Psoas muscle (tissue), 8 donors: ENCODE measurements around the gene EIF4E2. TPM values are rescaled to one million over a fixed set of nuclear protein-coding genes. Genes with fewer than 3 reads are reported as not detected.

Experiments used
- ATAC-seq, 4 donors: fragments of 200-7000 bp; cut with Tn5 transposase; one replicate each; pipeline ENCODE4 v1.9.1; 2020; ENCODE audit warnings: moderate library complexity in 3 of 4, mild to moderate bottlenecking in 2 of 4
- DNase-seq, 2 donors: peaks; one replicate each; pipeline ENCODE4 v3.0.0-alpha.2; 2020
- H3K27ac ChIP-seq: fragments of 200-600 bp; one replicate; pipeline ENCODE4 v1.8.0; 2022
- H3K27me3 ChIP-seq, 3 donors: fragments of 200-600 bp in 1 of 3; one replicate each; pipeline versions ENCODE4 v1.6.1 to v1.8.0; 2013 to 2022; ENCODE audit warnings: low read length in 2 of 3, mild to moderate bottlenecking in 2 of 3, moderate library complexity in 1 of 3; ENCODE audit not compliant: insufficient read depth in 3 of 3
- H3K36me3 ChIP-seq, 2 donors: fragments of 200-600 bp in 1 of 2; one replicate each; pipeline versions ENCODE4 v1.6.1 to v1.8.0; 2013 to 2022; ENCODE audit warnings: low read depth in 1 of 2, mild to moderate bottlenecking in 1 of 2, moderate library complexity in 1 of 2; ENCODE audit not compliant: insufficient read depth in 1 of 2
- H3K4me1 ChIP-seq: fragments of 200-600 bp; one replicate; pipeline ENCODE4 v1.8.0; 2022
- H3K4me3 ChIP-seq: fragments of 200-600 bp; one replicate; pipeline ENCODE4 v1.8.0; 2022; ENCODE audit warnings: mild to moderate bottlenecking
- H3K9me3 ChIP-seq: fragments of 200-600 bp; one replicate; pipeline ENCODE4 v1.8.0; 2022
- WGBS, 3 donors: extraction: QIAGEN DNeasy Blood & Tissue Kit; methylation state at CpG; one replicate each; pipeline versions ENCODE4 v1.1.6 to v1.1.7; 2013; 5-methylcytosine and 5-hydroxymethylcytosine counted together
- intact Hi-C, 2 donors: fragments of 100-400 bp; cut with DNase I; formaldehyde crosslinking; loops; one replicate each; pipeline versions ENCODE4 v1.11.0 to v1.14.2; 2022
- polyA plus RNA-seq, 3 donors: library from polyadenylated mRNA; stranded (reverse); fragments of 200-250 nt; gene quantifications; one replicate each; pipeline ENCODE4 v1.2.3, GENCODE V29; 2013
- total RNA-seq, 4 donors: library from RNA; stranded (reverse); fragmentation: NEBNext Ultra II Directional in 2 of 4; extraction: Animal tissue kit (Norgen Biotek cat#: 25700) in 2 of 4; gene quantifications; one replicate each; pipeline versions ENCODE4 v1.2.1 to v1.2.4, GENCODE V29; 2021 to 2023
- TF ChIP-seq, protein P1 (sequence below): fragments of 200-600 bp; IDR thresholded peaks from one replicate; pipeline ENCODE4 v1.8.0; 2022; ENCODE audit warnings: antibody characterized with exemption
- donor health status: healthy with polysubstance abuse.
- donor health status: DM: no; HTN: no; CAD: no; lungs with moderate emphysema.
- donor health status: Bipolar disorder and iron deficiency.
- donor health status: healthy.
- donor health status: DM: yes; HTN: yes; CAD: no.
- donor health status: DM: no; HTN: no; CAD: no.
- donor health status: DM: no; HTN: no; CAD: no.
- donor health status: DM: yes; HTN: yes; CAD: no.

Gene EIF4E2
- total and polyA plus RNA-seq, 7 donors = 39.6 to 136 (median 77.3) TPM

DNA sequence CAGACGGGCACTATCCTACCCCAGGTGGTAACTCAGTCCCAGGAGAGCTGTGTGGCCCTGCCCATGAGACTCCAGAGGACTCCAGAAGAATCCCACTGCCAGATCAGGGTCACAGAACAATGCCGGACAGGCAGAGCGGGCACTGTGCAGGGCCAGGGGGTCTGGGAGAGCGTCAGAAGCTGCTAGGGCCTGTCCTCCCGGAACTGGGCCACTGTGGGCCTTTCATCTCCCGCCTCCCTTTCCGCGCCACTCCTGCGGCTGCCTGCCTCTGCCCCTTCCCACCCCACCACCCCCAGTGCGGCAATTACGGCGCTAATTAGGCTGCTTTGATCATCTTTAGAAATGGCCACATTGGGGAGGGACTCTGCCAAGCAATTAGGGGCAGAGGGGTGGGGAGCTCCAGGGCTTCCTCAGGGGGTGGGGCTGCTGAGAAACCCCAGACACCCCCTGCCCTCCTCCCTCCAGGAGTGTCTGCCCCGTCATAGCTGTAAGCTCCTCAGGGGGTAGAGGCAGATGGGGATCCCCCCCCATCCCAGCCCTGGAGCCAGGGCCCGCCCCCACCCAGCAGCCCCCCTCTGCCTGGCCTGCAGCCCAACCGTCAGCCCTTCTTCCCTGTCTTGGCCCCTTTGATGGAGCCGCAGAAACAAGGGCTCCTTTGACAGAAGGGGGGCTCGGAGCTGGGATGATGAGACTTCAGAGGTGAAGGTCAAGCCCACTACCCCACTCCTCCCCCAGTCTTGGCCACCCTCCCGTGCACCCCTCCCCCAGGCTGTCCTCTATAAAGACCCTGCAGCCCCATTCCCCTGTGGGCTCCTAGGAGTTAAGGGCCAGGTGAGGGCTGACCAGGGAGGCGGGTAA is 30.7 kb upstream of the EIF4E2 start, which contains the start of gene PRSS56:
PRSS56 (plus strand) TSS at position 808 of the 858 bp plus-strand sequence. CDS start 211 bp downstream, outside the sequence.
- no peak for DNase-seq
- Histone ChIP-seq H3K4me1 (peaks cover 29% of the 10 kb centered on the region), H3K27ac (no peak within 1 kb of the TSS), H3K36me3 (no peaks in the 10 kb centered on the region), H3K4me3 (no peak within 1 kb of the TSS), H3K9me3 (no peaks in the 10 kb centered on the region), H3K27me3 (peaks cover 0 to 12% (median 0%) of the 10 kb centered on the region in 3 donors)
- TF ChIP-seq, protein P1, sequence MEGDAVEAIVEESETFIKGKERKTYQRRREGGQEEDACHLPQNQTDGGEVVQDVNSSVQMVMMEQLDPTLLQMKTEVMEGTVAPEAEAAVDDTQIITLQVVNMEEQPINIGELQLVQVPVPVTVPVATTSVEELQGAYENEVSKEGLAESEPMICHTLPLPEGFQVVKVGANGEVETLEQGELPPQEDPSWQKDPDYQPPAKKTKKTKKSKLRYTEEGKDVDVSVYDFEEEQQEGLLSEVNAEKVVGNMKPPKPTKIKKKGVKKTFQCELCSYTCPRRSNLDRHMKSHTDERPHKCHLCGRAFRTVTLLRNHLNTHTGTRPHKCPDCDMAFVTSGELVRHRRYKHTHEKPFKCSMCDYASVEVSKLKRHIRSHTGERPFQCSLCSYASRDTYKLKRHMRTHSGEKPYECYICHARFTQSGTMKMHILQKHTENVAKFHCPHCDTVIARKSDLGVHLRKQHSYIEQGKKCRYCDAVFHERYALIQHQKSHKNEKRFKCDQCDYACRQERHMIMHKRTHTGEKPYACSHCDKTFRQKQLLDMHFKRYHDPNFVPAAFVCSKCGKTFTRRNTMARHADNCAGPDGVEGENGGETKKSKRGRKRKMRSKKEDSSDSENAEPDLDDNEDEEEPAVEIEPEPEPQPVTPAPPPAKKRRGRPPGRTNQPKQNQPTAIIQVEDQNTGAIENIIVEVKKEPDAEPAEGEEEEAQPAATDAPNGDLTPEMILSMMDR = no peak
- intact Hi-C loops = loop anchor here (2.0 to 10.0 kb wide), 6 partner anchors 63 to 613 kb away; partner anchors contain the start of genes ALPI (in 1 of the 2) and NPPC (in 1 of the 2)
- ATAC-seq = no peak
- WGBS, 3 donors = 65 to 74% (median 73%) methylated on average over 16 to 19 of the region's 19 CpGs

DNA sequence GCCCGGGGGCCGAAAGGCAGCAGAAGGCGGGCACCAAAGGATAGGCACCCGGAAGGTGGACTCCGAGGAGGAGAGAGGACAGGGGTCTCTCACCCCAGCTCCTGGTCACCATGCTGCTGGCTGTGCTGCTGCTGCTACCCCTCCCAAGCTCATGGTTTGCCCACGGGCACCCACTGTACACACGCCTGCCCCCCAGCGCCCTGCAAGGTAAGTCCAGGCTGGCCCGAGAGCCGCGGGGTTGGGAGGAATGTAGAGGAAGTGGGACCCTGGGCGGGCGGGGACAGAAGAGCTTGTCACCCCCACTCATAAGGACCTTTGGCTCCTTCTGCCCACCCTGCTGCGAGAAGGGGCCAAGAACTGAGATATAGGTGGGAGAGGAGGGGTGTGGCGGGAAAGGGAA is 30.0 kb upstream of the EIF4E2 start:
- Histone ChIP-seq H3K27me3 (peaks cover 0 to 12% (median 0%) of the 10 kb centered on the region in 3 donors), H3K27ac (no peak overlapping the region), H3K4me3 (no peak overlapping the region), H3K4me1 (peaks cover 31% of the 10 kb centered on the region), H3K9me3 (no peaks in the 10 kb centered on the region), H3K36me3 (no peaks in the 10 kb centered on the region)
- TF ChIP-seq, protein P1 = no peak
- no peak for DNase-seq
- no peak for ATAC-seq
- intact Hi-C loops = loop anchor here in 1 of 2 donors (2.0 to 5.0 kb wide), 4 partner anchors 74 to 613 kb away; no protein-coding TSS in a partner anchor
- 77 to 84% (median 82%) methylated on average over 15 of the region's 15 CpGs for WGBS, 3 donors

DNA sequence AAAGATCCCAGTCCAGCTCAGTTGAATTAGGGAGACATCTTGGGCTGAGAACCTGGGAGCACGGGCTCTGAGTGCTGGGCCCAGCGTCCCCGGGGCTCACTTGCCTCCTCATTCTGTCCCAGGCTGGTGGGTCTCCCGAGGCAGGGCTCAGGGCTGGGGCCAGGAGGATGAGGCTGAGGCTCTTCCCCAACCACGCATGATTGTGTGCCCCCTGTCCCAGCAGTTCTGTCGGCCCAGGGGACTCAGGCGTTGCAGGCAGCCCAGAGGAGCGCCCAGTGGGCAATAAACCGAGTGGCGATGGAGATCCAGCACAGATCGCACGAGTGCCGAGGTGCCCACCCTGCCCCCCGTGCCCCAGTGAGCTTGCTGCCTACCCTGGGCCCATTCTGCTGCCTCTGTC is 29.4 kb upstream of the EIF4E2 start:
- no peaks in the 10 kb centered on the region for H3K36me3 ChIP-seq
- intact Hi-C loops = loop anchor here in 1 of 2 donors (2.0 to 5.0 kb wide), 4 partner anchors 74 to 614 kb away; no protein-coding TSS in a partner anchor
- no peak overlapping the region for H3K4me3 ChIP-seq
- DNase-seq (no peak), ATAC-seq (no peak)
- peaks cover 0 to 12% (median 0%) of the 10 kb centered on the region in 3 donors for H3K27me3 ChIP-seq
- H3K4me1 ChIP-seq = peaks cover 33% of the 10 kb centered on the region
- WGBS, 3 donors = 89 to 94% (median 90%) methylated on average over 12 to 14 of the region's 14 CpGs
- TF ChIP-seq, protein P1 = no peak
- no peaks in the 10 kb centered on the region for H3K9me3 ChIP-seq
- H3K27ac ChIP-seq = no peak overlapping the region

DNA sequence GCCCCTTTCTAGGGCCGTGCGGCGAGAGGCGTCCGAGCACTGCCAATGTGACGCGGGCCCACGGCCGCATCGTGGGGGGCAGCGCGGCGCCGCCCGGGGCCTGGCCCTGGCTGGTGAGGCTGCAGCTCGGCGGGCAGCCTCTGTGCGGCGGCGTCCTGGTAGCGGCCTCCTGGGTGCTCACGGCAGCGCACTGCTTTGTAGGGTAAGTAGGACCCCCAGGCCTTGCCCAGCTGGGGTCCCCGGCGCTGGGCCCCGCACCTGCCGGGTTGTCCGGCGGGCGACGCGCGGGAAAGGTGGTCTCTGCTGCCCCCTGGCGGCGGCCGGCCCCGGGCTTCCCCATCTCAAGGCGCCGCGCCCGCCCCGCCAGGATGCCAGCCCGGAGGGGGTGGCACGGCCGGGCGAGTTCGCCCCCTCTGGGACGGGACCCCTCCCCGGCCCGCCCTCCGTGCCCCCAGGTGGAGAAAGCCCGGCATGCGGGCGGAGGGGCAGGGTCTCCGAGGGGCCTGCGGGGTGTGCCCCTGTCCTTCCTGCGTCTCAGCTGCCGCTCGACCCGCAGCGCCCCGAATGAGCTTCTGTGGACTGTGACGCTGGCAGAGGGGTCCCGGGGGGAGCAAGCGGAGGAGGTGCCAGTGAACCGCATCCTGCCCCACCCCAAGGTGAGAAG is 28.4 kb upstream of the EIF4E2 start:
- WGBS, 3 donors = 3% methylated on average over 22 to 66 of the region's 66 CpGs
- H3K27me3 ChIP-seq = peaks cover 0 to 12% (median 0%) of the 10 kb centered on the region in 3 donors
- intact Hi-C loops = loop anchor here (2.0 to 5.0 kb wide), 5 partner anchors 35 to 615 kb away; partner anchors contain the start of gene ECEL1 (in 1 of the 2)

More for the DNA sequence above, 28.4 kb upstream of the EIF4E2 start:
- Histone ChIP-seq H3K27ac (peak overlapping the region; percentile 41), H3K36me3 (no peaks in the 10 kb centered on the region), H3K9me3 (no peaks in the 10 kb centered on the region), H3K4me1 (peaks cover 33% of the 10 kb centered on the region), H3K4me3 (peak overlapping the region; percentile 81)
- ATAC-seq (peak; percentile 19 to 52 (median 32)), DNase-seq (peak; percentile 70 to 86)
- TF ChIP-seq, protein P1 = peak; percentile 95
